GM23338 (cell line): Measurements from ENCODE around the gene SULT1A4.
"Not testable (repeated sequence)": the region's sequence is repeated elsewhere in the genome, so short reads cannot be mapped to it uniquely, and the experiment has no call there.

ENCODE experiments used
- CREB1 ChIP-seq: fragments of 250-450 bp; sonication (Bioruptor Pico); IDR thresholded peaks from 2 replicates; pipeline ENCODE4 v1.5.0; 2020; ENCODE audit warnings: low read depth, mild to moderate bottlenecking, moderate library complexity
- EZH2 ChIP-seq: fragments of 200-600 bp; sonication (generic); IDR thresholded peaks from one replicate; pipeline ENCODE4 v1.8.0; 2017; ENCODE audit warnings: antibody characterized with exemption, mild to moderate bottlenecking, low read depth; ENCODE audit not compliant: unreplicated experiment
- NANOG ChIP-seq: IDR thresholded peaks from 2 replicates; pipeline ENCODE4 v1.6.1; 2016; ENCODE audit warnings: antibody characterized with exemption, borderline replicate concordance
- TF ChIP-seq, protein P1 (sequence below), 2 experiments: fragments of 200-600 bp in 1 of 2; sonication (generic) in 1 of 2; conservative IDR thresholded peaks; 2 replicates each; pipeline versions ENCODE4 v1.5.1 to v1.6.1; 2016 to 2017; ENCODE audit warnings: antibody characterized with exemption in 2 of 2, low read depth in 2 of 2, mild to moderate bottlenecking in 2 of 2, moderate library complexity in 1 of 2

DNA sequence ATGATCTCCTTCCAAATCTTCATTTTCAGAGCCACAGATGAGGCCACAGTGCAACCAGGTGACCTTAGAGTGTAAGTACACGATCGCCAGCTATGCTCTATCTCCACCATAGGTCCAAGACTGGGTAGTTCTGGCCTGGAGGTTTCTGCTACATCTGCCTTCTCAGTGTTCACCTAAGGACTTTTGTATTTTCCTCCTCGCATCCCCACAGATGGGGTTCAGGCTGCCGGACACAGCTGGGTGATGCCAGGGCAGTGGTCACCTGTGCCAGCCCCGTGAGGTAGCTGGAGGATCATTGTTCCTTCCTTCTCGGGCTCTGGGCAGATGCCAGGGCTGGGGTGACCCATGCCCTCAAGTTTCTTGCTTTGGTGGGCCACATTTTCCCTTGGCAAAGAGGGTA is 46.6 kb downstream of the SULT1A4 start, which contains the start of gene NPIPB12:
- TF ChIP-seq, protein P1, sequence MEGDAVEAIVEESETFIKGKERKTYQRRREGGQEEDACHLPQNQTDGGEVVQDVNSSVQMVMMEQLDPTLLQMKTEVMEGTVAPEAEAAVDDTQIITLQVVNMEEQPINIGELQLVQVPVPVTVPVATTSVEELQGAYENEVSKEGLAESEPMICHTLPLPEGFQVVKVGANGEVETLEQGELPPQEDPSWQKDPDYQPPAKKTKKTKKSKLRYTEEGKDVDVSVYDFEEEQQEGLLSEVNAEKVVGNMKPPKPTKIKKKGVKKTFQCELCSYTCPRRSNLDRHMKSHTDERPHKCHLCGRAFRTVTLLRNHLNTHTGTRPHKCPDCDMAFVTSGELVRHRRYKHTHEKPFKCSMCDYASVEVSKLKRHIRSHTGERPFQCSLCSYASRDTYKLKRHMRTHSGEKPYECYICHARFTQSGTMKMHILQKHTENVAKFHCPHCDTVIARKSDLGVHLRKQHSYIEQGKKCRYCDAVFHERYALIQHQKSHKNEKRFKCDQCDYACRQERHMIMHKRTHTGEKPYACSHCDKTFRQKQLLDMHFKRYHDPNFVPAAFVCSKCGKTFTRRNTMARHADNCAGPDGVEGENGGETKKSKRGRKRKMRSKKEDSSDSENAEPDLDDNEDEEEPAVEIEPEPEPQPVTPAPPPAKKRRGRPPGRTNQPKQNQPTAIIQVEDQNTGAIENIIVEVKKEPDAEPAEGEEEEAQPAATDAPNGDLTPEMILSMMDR (conservative IDR thresholded peaks at IDR 0.05; ENCODE audit: low read depth in 2 of 2): not testable (repeated sequence)
- TF ChIP-seq EZH2; NANOG; CREB1 (CRISPR knock-in tag): not testable (repeated sequence)
